Suppressor macrophage treated with lipopolysaccharide for 1 hour (primary cell): ENCODE results near the gene HEXB.
"Not testable (repeated sequence)": the region's sequence is repeated elsewhere in the genome, so short reads cannot be mapped to it uniquely, and the experiment has no call there.

ENCODE experiments used
- DNase-seq, 3 donors: peaks; one replicate each; pipeline ENCODE4 v3.0.0-alpha.2; 2020 to 2022

Gene HEXB

GRCh38 chr5:74738406-74738805, 53.4 kb downstream of the HEXB start:
- DNase-seq = no peak

- not testable (repeated sequence) for DNase-seq
These were observed 63.7 kb downstream of the HEXB start for GRCh38 chr5:74748742-74749141.

GRCh38 chr5:74761241-74761640, 76.2 kb downstream of the HEXB start:
- DNase-seq = no peak

- peak in 1 of 3 donors; percentile 4 for DNase-seq
These were observed 77.6 kb downstream of the HEXB start for GRCh38 chr5:74762599-74762998.

GRCh38 chr5:74763504-74763903, 78.5 kb downstream of the HEXB start:
- DNase-seq = no peak

- DNase-seq = no peak
These were observed 80.2 kb downstream of the HEXB start for GRCh38 chr5:74765201-74765600.

- no peak for DNase-seq
These were observed 80.9 kb downstream of the HEXB start for GRCh38 chr5:74765929-74766328.

- peak; percentile 45 to 81 (median 58) for DNase-seq
These were observed 81.4 kb downstream of the HEXB start for GRCh38 chr5:74766418-74766848.

- DNase-seq = peak; percentile 95 to 97 (median 95)
These were observed 82.0 kb downstream of the HEXB start, which contains the start of the genes GFM2 and NSA2 for GRCh38 chr5:74766849-74767578. Gene GFM2 (minus strand): TSS chr5:74767117. CDS start chr5:74763742, 3,375 bp downstream. Gene NSA2 (plus strand): TSS chr5:74767249. CDS start chr5:74767361, 112 bp downstream.

GRCh38 chr5:74767579-74767913, 82.5 kb downstream of the HEXB start:
- DNase-seq = peak; percentile 60 to 74 (median 69)
